Suprapubic skin (tissue), 4 donors: ENCODE measurements around the gene GPD2. TPM values are rescaled to one million over a fixed set of nuclear protein-coding genes. Genes with fewer than 3 reads are reported as not detected.

Source experiments
- DNase-seq, 2 donors: peaks; one replicate each; pipeline ENCODE4 v3.0.0-alpha.2; 2019; ENCODE audit warnings: low spot score in 2 of 2
- H3K27ac ChIP-seq: fragments of 200-600 bp; sonication (generic); one replicate; pipeline ENCODE4 v1.5.1; 2019
- H3K27me3 ChIP-seq: fragments of 200-600 bp; sonication (generic); one replicate; pipeline ENCODE4 v1.5.1; 2019
- H3K36me3 ChIP-seq: fragments of 200-600 bp; sonication (generic); one replicate; pipeline ENCODE4 v1.5.1; 2019
- H3K4me1 ChIP-seq: fragments of 200-600 bp; sonication (generic); one replicate; pipeline ENCODE4 v1.5.1; 2019
- H3K4me3 ChIP-seq: fragments of 200-600 bp; sonication (generic); one replicate; pipeline ENCODE4 v1.5.1; 2019; ENCODE audit warnings: mild to moderate bottlenecking
- H3K9me3 ChIP-seq: fragments of 200-600 bp; sonication (generic); one replicate; pipeline ENCODE4 v1.5.1; 2019
- EP300 ChIP-seq: sonication (generic); formaldehyde crosslinking; IDR thresholded peaks from one replicate; pipeline ENCODE4 v1.6.1; 2017; ENCODE audit warnings: antibody characterized with exemption
- POLR2A ChIP-seq, 2 donors: fragments of 450-650 bp; IDR thresholded peaks; one replicate each; pipeline ENCODE4 v1.6.1; 2017; ENCODE audit warnings: antibody characterized with exemption in 2 of 2, mild to moderate bottlenecking in 2 of 2, moderate library complexity in 2 of 2
- POLR2AphosphoS5 ChIP-seq, 3 donors: sonication (generic); formaldehyde crosslinking; IDR thresholded peaks; one replicate each; pipeline ENCODE4 v1.6.1; 2017; ENCODE audit warnings: antibody characterized with exemption in 3 of 3
- WGBS: methylation state at CpG from one replicate; pipeline ENCODE4 v1.1.5; 2018; 5-methylcytosine and 5-hydroxymethylcytosine counted together
- total RNA-seq, 4 donors: library from RNA; depleted of rRNA; stranded (reverse); fragments of >200 nt; gene quantifications; one replicate each; pipeline ENCODE4 v1.1.0, GENCODE V29; 2016
- TF ChIP-seq, protein P1 (sequence below), 2 donors: fragments of 200-600 bp in 1 of 2; fragments of 450-650 bp in 1 of 2; sonication (generic) in 1 of 2; IDR thresholded peaks; one replicate each; pipeline ENCODE4 v1.5.1; 2016 to 2019; ENCODE audit warnings: antibody characterized with exemption in 2 of 2, mild to moderate bottlenecking in 1 of 2, moderate library complexity in 1 of 2

GPD2 gene
- total RNA-seq, 4 donors from 2014 or later: 34.7 to 77.5 (median 50.3) TPM

DNA sequence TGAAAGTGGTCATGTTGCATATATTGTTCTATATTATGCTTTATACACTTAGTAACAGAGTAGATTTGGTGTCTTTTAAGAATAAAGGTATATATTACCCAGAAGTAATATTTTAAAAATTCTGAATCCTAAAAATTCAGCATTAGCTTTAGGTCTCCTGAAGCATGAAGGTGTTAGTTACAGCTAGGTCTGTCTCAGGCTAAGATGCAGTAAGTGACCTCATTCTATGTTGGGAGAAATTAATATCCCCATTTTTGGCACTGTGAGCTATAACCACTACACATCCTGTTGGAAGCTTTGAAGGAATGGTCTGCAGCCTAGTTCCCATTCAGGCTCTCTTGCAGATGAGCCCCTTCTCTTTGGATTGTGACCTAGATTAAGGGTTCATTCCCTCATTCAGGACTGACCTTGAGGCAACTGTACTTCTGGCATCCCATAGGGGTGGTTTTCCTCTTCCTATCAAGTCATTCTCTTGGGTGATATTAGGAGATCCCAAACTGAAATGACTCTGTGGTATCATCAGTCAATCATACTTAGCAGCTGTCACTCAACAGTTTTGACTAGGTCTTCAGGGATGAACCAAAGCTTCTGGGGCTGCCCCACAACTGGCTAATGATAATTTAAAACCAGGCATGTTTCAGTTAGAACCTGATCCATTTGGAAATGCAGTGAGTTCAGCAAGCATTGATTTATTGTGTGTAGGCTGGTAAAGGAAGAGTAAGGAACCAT is 117.7 kb downstream of the GPD2 start:
- H3K36me3 ChIP-seq: peaks cover 19% of the 10 kb centered on the region
- H3K27ac ChIP-seq: no peak overlapping the region
- H3K9me3 ChIP-seq: no peaks in the 10 kb centered on the region
- no peaks in the 10 kb centered on the region for H3K4me1 ChIP-seq
- no peak for DNase-seq
- TF ChIP-seq, protein P1, sequence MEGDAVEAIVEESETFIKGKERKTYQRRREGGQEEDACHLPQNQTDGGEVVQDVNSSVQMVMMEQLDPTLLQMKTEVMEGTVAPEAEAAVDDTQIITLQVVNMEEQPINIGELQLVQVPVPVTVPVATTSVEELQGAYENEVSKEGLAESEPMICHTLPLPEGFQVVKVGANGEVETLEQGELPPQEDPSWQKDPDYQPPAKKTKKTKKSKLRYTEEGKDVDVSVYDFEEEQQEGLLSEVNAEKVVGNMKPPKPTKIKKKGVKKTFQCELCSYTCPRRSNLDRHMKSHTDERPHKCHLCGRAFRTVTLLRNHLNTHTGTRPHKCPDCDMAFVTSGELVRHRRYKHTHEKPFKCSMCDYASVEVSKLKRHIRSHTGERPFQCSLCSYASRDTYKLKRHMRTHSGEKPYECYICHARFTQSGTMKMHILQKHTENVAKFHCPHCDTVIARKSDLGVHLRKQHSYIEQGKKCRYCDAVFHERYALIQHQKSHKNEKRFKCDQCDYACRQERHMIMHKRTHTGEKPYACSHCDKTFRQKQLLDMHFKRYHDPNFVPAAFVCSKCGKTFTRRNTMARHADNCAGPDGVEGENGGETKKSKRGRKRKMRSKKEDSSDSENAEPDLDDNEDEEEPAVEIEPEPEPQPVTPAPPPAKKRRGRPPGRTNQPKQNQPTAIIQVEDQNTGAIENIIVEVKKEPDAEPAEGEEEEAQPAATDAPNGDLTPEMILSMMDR (IDR thresholded peaks at IDR 0.05): no peak
- TF ChIP-seq POLR2AphosphoS5 (IDR thresholded peaks at IDR 0.05) (no peak), EP300 (no peak), POLR2A (IDR thresholded peaks at IDR 0.05) (no peak)
- H3K4me3 ChIP-seq: no peak overlapping the region
- H3K27me3 ChIP-seq: no peaks in the 10 kb centered on the region

DNA sequence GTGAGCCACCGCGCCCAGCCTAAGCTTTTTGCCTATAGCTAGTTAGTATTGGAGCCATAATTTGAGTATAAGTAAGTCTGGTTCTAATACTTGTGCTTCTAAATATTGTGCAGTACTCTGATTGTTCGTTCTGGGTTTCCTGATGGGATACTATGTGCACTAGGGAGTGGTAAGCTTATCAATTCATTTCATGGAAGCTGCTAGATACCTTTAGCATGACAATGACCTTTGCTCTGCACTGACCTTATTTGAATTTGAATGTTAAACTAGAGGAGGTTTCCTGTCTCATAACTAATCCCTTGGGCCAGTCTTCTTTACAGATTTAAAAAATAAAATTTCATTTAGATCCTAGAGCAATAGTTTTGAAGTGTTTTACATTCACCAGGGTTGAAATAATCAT is 125.1 kb downstream of the GPD2 start:
- no peak for DNase-seq
- WGBS: 97% methylated on average over 3 of the region's 3 CpGs
- H3K27ac ChIP-seq: no peak overlapping the region

DNA sequence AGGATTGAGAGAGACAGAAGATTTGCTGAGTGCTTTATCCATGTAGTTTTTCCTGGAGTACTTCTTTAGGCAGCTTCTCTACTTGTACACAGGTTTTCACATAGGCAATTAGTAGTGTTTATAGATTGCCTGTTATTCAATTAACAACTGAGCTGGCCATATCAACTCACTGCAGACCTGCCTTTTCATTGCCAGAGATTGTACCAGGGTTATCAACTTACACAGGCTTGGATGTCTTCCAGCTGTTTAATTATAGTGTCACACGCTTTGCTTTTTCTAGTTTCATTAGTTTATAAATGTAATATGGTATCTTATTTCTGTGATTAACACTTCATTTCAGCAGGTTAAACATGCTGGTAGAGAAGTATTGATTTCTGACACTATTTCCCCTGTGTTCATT is 125.9 kb downstream of the GPD2 start:
- 49% methylated on average over 1 of the region's 1 CpG for WGBS
- no peak for DNase-seq
- H3K27ac ChIP-seq: no peak overlapping the region
- no peaks in the 10 kb centered on the region for H3K9me3 ChIP-seq
- TF ChIP-seq POLR2AphosphoS5 (IDR thresholded peaks at IDR 0.05): no peak
- peaks cover 16% of the 10 kb centered on the region for H3K36me3 ChIP-seq
- no peaks in the 10 kb centered on the region for H3K4me1 ChIP-seq
- no peaks in the 10 kb centered on the region for H3K27me3 ChIP-seq
- no peak overlapping the region for H3K4me3 ChIP-seq

More for the DNA sequence above, 125.1 kb downstream of the GPD2 start:
- no peaks in the 10 kb centered on the region for H3K9me3 ChIP-seq
- H3K4me1 ChIP-seq: no peaks in the 10 kb centered on the region
- TF ChIP-seq POLR2A (IDR thresholded peaks at IDR 0.05) (no peak), EP300 (no peak), POLR2AphosphoS5 (IDR thresholded peaks at IDR 0.05) (no peak)
- TF ChIP-seq, protein P1 (IDR thresholded peaks at IDR 0.05): no peak
- no peaks in the 10 kb centered on the region for H3K27me3 ChIP-seq
- H3K4me3 ChIP-seq: no peak overlapping the region
- H3K36me3 ChIP-seq: peaks cover 16% of the 10 kb centered on the region

DNA sequence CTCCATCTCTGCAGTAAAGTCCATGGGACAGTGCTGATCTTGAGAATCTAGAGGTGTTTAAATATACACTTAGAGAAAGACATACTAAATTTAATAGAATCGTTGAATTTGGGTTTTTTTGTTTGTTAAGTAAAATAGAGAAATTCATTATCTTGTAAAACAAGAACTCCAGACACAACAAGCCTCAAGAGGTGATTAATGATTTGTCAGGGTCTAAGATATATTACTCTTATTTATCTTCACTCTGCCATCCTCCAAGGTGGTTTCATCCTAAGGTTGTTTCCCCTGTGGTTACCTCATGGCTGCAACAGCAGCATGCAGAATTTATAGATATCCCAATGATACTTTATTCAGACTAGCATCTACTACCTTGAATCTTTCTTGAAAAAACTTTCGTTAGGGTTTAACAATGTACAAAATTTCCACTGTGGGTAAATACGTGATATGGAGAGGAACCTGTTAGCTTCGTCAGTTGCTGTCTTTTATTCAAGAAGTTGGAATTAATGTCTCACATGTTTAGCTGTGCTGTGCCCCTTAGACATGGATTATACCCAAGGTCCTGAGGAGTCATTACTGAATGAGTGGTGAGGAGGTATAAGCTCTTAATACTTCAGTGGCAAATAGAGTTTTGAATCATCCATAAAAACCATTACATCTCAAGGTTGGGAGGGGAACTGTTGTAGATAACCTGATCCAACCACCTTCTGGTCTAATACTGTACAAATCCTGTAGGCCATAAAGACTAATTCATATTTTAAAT is 128.0 kb downstream of the GPD2 start:
- no peaks in the 10 kb centered on the region for H3K4me1 ChIP-seq
- H3K36me3 ChIP-seq: peaks cover 3% of the 10 kb centered on the region
- no peaks in the 10 kb centered on the region for H3K27me3 ChIP-seq
- no peaks in the 10 kb centered on the region for H3K9me3 ChIP-seq
- H3K4me3 ChIP-seq: no peak overlapping the region
- TF ChIP-seq EP300 (no peak), POLR2AphosphoS5 (IDR thresholded peaks at IDR 0.05) (no peak), POLR2A (IDR thresholded peaks at IDR 0.05) (no peak)
- TF ChIP-seq, protein P1 (IDR thresholded peaks at IDR 0.05): no peak
- no peak overlapping the region for H3K27ac ChIP-seq
- DNase-seq: no peak
- 89% methylated on average over 4 of the region's 4 CpGs for WGBS

GRCh38 chr2:156565066-156565710 is 129.0 kb downstream of the GPD2 start:
- Histone ChIP-seq H3K27me3 (no peaks in the 10 kb centered on the region), H3K36me3 (peaks cover 9% of the 10 kb centered on the region), H3K4me3 (no peak overlapping the region), H3K27ac (no peak overlapping the region), H3K9me3 (no peaks in the 10 kb centered on the region), H3K4me1 (no peaks in the 10 kb centered on the region)
- WGBS: 84% methylated on average over 5 of the region's 5 CpGs
- no peak for DNase-seq
- no peak for TF ChIP-seq POLR2AphosphoS5 (IDR thresholded peaks at IDR 0.05)
- no peak for TF ChIP-seq EP300
- TF ChIP-seq, protein P1 (IDR thresholded peaks at IDR 0.05): no peak
- TF ChIP-seq POLR2A (IDR thresholded peaks at IDR 0.05): no peak
